ENCODE results near the gene IGF2BP2. TPM values are rescaled to one million over a fixed set of nuclear protein-coding genes. Genes with fewer than 3 reads are reported as not detected.

Gene IGF2BP2
- total and polyA plus RNA-seq, 9 of the 15 experiments (the other 6 are each of a cell fraction or from before 2014, with no cell fraction given): 3.2 to 59.6 (median 30.5) TPM

DNA sequence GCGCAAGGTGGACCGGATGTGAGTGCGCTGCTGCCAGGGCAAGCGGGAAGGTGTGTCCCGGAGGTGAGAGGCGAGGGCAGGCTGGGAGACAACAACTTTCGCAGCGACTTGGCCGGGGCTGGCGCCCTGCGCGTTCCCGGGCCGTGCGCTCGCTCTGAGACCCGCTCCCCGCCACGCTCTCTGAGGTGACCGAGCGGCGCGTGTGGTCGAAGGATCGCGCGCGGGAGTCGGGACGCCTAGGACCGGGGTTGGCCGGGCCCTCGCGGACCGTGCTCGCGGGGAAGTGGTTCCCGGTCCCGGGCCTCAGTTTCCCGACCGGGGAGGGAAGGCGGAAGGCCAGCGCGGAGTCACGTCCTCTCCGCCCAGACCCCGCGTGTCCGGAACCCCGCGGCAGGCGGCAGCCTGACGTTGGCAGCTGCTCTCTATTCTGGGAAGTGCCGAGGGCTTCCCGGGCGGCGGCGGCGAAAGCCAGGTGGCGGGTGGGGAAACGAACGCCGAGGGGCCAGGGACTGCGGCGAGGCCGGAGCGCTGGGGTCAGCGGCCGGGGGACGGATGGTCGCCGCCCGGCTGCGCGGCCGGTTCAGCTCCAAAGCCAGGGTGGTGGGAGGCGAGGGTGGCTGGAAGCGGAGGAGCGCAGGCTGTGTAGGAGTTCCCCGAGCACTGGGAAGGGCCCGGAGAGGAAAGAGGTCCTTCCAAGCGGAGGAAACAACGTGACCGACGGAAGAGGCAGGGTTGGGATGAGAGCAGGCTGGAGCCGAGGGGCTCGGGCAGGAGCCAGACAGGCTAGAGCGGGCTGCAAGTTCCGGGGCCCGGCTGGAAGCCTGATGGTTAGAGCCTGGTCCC is 1.0 kb upstream of the IGF2BP2 start (continued):
- TF ChIP-seq TAF7 (tag; IDR thresholded peaks at IDR 0.05): no peak
- TF ChIP-seq, protein P1, sequence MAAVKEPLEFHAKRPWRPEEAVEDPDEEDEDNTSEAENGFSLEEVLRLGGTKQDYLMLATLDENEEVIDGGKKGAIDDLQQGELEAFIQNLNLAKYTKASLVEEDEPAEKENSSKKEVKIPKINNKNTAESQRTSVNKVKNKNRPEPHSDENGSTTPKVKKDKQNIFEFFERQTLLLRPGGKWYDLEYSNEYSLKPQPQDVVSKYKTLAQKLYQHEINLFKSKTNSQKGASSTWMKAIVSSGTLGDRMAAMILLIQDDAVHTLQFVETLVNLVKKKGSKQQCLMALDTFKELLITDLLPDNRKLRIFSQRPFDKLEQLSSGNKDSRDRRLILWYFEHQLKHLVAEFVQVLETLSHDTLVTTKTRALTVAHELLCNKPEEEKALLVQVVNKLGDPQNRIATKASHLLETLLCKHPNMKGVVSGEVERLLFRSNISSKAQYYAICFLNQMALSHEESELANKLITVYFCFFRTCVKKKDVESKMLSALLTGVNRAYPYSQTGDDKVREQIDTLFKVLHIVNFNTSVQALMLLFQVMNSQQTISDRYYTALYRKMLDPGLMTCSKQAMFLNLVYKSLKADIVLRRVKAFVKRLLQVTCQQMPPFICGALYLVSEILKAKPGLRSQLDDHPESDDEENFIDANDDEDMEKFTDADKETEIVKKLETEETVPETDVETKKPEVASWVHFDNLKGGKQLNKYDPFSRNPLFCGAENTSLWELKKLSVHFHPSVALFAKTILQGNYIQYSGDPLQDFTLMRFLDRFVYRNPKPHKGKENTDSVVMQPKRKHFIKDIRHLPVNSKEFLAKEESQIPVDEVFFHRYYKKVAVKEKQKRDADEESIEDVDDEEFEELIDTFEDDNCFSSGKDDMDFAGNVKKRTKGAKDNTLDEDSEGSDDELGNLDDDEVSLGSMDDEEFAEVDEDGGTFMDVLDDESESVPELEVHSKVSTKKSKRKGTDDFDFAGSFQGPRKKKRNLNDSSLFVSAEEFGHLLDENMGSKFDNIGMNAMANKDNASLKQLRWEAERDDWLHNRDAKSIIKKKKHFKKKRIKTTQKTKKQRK (IDR thresholded peaks at IDR 0.05; ENCODE audit: borderline replicate concordance, low read depth, low read length): no peak
- no peak for TF ChIP-seq ZNF561 (CRISPR knock-in tag; conservative IDR thresholded peaks at IDR 0.05)
- TF ChIP-seq CREM (IDR thresholded peaks at IDR 0.05; ENCODE audit: low read depth): no peak
- TF ChIP-seq FOXM1 (IDR thresholded peaks at IDR 0.05; ENCODE audit: low read depth): no peak
- no peak for TF ChIP-seq FOXM1 (CRISPR knock-in tag; IDR thresholded peaks at IDR 0.05; ENCODE audit: low read depth)
- no peak for TF ChIP-seq IFI16 (CRISPR knock-in tag; IDR thresholded peaks at IDR 0.05)
- TF ChIP-seq SRF (CRISPR knock-in tag; IDR thresholded peaks at IDR 0.05): no peak
- no peak for TF ChIP-seq GTF2F1 (IDR thresholded peaks at IDR 0.05; ENCODE audit: low read depth, low read length)
- no peak for TF ChIP-seq KLF1 (tag; IDR thresholded peaks at IDR 0.05)
- TF ChIP-seq ZKSCAN8 (CRISPR knock-in tag; IDR thresholded peaks at IDR 0.05): no peak
- TF ChIP-seq, protein P2, sequence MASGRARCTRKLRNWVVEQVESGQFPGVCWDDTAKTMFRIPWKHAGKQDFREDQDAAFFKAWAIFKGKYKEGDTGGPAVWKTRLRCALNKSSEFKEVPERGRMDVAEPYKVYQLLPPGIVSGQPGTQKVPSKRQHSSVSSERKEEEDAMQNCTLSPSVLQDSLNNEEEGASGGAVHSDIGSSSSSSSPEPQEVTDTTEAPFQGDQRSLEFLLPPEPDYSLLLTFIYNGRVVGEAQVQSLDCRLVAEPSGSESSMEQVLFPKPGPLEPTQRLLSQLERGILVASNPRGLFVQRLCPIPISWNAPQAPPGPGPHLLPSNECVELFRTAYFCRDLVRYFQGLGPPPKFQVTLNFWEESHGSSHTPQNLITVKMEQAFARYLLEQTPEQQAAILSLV (tag; IDR thresholded peaks at IDR 0.05): no peak
- TF ChIP-seq EWSR1 (IDR thresholded peaks at IDR 0.05; ENCODE audit: borderline replicate concordance, low read depth, partially characterized antibody): no peak
- no peak for TF ChIP-seq ZNF764 (CRISPR knock-in tag; IDR thresholded peaks at IDR 0.05; ENCODE audit: low read depth)
- TF ChIP-seq SP1 (CRISPR knock-in tag; IDR thresholded peaks at IDR 0.05): peak; percentile 76
- no peak for TF ChIP-seq FOSL1 (tag; conservative IDR thresholded peaks at IDR 0.05)
- peak; percentile 48 for TF ChIP-seq EGR1 (conservative IDR thresholded peaks at IDR 0.05)
- TF ChIP-seq ZKSCAN1 (IDR thresholded peaks at IDR 0.05; ENCODE audit: low read depth, low read length): no peak
- peak; percentile 81 for TF ChIP-seq POLR2G (IDR thresholded peaks at IDR 0.05; ENCODE audit: low read depth, low read length)
- TF ChIP-seq ZEB2 (IDR thresholded peaks at IDR 0.05): no peak
- TF ChIP-seq ZNF699 (CRISPR knock-in tag; IDR thresholded peaks at IDR 0.05; ENCODE audit: insufficient replicate concordance): no peak
- no peak for TF ChIP-seq SMAD3 (CRISPR knock-in tag; conservative IDR thresholded peaks at IDR 0.05)
- no peak for TF ChIP-seq BRD4 (IDR thresholded peaks at IDR 0.05)
- TF ChIP-seq, protein P3, sequence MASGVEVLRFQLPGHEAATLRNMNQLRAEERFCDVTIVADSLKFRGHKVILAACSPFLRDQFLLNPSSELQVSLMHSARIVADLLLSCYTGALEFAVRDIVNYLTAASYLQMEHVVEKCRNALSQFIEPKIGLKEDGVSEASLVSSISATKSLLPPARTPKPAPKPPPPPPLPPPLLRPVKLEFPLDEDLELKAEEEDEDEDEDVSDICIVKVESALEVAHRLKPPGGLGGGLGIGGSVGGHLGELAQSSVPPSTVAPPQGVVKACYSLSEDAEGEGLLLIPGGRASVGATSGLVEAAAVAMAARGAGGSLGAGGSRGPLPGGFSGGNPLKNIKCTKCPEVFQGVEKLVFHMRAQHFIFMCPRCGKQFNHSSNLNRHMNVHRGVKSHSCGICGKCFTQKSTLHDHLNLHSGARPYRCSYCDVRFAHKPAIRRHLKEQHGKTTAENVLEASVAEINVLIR (CRISPR knock-in tag; IDR thresholded peaks at IDR 0.05): no peak
- TF ChIP-seq NFE2L1 (tag; IDR thresholded peaks at IDR 0.05; ENCODE audit: borderline replicate concordance, low read depth): no peak
